Epithelial cell of prostate (primary cell): Measurements from ENCODE around the gene BCOR.

Experiments
- DNase-seq: peaks from one replicate; pipeline ENCODE4 v3.0.0-alpha.2; 2011; ENCODE audit warnings: low read depth, low spot score
- H3K27ac ChIP-seq: fragments of 450-650 bp; 2 replicates; pipeline ENCODE4 v1.5.1; 2017; ENCODE audit warnings: mild to moderate bottlenecking

The BCOR gene

DNA sequence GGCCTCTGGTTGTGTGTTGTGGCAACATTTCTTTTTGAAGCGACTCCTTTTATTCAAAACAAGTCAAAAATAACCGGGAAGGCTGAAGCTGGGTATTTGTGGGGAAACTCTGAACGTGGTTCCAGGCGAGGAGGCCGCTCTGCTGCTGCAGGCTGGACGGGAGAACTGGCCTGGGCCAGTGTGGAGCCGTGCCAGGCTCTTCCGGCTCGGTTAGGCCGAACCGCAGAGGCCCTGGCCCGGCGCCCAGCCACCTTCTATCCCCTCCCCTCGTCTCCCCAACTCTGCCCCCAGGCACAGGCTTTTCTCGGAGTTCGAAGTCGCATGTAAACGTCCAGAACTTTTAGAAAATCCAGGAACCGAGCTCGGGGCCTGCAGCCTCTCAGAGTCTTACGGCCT is 2.4 kb upstream of the BCOR start:
- no peak for DNase-seq
- H3K27ac ChIP-seq = peak overlapping the region; percentile 11

DNA sequence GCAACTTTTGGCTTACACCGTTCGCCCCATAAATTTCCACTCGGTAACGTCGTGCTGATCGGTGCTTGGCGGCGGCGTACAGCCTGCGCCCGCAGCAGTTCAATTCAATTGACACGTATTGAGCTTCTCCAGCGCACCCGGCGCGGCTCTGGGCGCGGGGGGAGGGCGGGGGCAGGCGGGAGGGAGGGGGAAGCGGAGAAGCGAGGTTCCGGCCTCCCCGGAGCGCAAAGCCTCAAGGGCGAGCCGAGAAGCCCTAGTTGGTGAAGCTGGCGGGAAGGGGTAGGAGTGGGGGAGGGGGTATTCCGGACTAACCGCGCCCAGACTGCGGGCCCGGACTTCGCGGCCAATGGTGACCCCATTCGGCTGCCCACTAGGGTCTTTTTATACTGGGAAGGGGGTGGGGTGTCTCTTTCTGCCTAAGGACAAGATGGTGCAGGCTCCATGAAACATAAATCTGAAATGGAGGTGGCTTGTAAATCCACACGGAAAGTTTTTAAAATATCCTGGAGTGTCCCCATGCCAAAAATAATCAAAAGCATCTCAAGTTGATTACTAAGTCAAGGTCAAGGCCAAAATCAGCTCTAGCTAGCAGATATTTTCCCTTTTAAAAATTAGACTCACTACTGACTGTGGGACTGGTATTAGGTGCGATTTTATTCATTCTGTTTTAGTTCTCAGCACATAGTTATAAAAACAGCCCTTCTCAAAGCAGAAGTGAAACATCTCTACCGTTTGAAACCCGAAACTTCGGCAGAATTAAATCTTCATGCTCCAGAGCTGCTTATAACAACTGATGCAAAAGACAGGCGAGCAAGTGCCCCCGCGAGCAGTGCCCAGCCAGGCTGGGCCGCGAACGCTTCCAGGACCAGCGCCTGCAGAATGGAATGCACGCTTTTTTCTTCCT is 1.5 kb upstream of the BCOR start:
- no peak for DNase-seq
- no peak overlapping the region for H3K27ac ChIP-seq

DNA sequence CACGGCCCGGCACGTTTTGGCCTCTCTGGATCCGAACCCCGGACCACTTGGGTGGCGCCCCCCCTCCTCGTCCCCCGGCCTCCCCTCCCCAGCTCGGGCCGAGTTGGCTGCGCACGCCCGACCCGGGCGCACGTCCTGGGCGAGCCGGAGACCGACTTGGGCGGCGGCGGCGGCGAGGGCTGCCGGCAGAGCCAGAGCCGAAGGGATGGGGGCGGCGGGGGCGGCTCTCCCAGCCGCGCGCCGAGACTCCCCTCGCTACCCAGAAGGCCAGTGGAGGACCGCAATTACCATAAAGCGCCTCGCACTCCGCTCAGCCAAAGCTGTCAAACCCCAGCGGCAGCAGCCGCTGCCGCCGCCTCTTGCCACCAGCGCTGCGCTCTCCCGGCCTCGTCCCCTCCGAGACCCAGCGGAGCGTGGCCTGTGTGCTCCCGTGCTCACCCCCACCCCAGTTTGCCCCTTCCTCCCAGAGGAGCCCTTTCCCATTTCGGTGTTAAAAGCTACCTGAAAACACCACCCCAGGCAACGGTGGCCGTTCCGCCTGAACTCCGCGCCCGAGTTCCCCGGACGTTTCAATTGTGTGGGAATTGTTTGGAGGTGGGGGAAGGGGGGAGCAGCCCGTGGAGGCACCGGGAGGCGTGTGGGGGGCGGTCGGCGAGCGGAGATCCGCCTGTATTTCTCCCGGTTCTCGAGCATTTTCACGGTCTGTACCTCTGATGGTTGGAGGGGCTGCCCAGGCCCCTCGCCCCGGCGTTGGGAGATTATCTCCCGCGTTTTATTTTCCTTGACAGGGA is 701 bp upstream of the BCOR start:
- H3K27ac ChIP-seq = peak overlapping the region; percentile 53
- DNase-seq = no peak

DNA sequence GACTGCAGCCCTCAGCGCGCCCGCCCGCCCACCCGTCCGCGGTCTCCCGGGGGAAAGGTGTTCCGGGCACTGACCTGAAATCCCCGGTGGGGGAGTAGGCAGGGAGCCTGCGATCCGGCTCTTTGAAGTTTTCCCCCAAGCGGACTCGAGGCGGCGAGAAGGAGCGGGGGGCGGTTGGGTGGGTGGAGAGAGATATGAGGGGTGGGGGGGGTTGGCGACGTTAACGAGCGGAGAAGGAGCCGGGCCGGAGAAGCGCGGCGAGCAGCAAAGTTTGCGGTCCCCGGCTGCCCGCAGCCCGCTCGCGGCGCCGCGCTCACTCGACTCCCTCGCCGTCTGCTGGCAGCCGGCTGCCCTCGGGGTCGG is 636 bp downstream of the BCOR start:
- peak overlapping the region; percentile 53 for H3K27ac ChIP-seq

DNA sequence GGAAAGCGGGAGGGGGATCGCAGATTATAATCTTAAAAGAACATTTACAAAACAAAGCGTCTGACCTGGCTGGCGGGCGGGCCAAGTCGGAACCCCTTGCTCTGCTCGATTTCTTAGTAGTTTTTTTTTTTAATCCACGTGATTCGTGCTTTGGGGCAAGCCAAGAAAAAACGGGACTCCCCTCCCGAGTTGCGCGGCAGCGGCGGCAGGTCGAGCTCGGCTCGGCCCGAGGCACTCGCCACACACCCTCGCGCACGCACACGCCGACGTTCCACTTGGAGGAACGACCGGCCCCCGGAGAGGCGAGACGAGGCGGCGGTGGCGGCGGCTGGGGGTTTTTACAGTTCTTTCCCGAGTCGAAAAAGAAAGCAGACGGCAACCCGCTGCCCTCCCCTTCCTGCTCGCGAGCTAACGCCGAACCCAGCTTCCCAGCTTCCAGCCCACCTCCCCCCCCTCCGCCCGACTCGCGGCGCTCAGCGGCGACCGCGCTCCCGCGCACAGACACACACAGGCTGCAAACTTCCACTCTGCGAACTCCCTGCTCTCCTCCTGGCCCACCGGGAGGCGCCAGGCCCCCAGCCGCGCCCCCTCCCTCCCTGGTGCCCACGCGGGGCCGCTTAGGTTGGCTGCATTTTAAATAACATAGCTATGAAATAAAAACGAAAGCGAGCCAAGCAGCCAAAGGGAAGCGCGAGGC is 1.2 kb downstream of the BCOR start:
- peak overlapping the region; percentile 53 for H3K27ac ChIP-seq
- DNase-seq = no peak

More for the DNA sequence above, 636 bp downstream of the BCOR start:
- no peak for DNase-seq

DNA sequence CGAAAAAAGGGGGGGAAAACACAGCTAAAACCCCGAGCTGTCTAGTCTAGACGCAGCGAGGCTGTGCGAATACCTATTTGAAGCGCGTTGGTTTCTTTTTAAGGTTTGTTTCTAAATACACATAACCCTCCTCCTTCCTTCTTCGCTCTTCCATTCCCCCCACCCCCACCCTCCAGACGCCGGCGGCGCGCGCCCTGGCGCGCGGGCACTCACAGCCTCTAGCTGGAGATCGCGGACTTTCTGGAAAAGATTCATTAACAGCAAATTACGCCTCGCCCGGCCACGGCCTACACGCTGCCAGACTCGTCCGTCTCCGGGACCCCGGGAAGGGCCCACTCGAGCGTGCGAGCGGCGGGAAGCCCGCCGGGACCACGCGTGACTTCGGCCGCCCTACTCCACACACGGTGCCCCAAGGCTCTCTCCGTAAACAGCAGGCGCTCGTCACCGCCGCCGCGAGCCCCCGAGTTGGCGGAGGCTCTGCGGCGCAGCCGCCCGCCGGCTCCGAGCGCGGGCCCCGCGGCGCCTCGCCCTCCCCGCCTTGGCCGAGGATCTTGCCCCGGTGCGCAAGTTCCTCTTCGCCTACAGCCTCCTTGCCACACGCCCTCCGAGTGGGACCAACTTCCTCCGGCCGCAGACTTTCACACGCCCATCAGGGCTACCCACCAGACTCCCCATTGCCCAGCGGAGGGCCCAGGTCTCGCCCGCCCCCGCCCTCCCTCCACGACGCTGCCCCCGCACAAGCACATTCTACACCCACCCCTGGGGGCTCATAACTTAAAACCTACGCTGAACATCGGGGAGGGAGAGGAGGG is 2.0 kb downstream of the BCOR start:
- DNase-seq = no peak
- peak overlapping the region; percentile 53 for H3K27ac ChIP-seq

DNA sequence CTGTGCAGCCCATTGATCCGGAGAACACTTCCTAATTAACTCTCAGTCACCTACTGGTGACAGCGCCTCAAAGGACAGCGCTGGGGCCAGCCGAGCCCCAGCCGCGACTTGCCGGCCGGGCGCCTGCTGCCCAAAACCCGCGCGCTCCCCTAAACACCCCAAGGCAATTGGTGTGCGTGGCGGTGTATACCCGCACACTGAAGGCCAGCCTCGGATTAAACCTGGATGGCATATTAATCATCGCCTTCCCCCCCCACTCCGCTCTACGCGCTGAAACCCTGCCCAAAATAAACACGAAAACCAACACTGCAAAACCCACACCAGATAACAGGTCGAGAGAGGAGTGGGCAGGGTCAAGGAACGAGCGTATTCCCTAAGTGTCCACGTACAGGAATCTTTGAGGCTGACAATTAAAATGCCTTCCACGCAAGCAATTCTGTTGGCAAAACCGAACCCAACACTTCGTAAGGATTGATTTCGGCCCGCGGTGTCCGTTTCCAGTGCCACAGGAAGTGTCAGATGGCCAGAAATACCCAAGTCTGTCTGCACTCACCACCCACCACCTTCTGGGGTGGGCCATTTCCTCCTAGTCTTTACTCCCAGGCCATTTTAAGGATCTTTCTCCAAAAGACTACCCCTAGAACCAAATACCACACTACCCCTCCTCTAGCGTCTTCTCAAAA is 2.7 kb downstream of the BCOR start:
- H3K27ac ChIP-seq = peak overlapping the region; percentile 53

DNA sequence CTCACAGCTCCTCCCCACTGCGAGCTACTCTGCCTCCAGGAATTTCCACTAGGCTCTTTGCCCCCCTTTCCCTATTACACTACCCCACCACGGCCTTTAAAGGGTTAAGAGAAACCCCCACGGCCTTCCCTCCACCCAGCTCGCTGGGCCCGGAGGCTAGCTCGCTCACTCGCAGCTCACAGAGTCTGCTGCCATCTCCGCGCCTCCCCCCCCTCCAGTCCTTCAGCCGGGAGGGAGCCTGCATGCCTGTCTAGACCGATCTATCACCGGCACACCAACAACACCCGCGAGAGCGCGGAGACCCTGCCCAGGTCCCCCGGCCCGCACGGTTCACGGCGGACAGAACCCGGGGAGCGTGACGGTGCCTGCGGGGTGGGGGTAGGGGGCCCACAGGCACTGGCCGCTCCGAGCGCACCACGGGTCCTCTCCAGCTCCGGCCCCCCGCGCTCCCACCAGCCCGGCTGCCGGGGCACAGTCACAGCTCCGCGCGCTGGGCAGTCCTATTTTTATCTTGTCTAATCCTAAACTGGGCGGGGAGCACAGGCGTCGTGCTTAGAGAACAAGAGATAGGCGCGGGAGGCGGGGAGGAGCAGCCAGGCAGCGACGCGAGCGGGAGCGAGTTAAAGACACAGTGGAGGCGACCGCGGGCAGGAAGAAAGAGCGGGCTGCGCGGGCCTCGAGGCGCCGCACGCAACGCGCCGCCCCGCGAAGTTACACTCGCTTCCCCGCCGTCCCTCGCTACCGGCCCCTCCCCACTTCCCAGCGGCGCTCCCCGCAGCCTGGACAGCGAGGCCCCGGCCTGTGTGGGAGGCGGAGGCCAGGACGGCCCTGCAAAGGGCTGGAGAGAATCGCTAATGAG is 3.5 kb downstream of the BCOR start:
- no peak for DNase-seq

More for the DNA sequence above, 2.7 kb downstream of the BCOR start:
- no peak for DNase-seq

DNA sequence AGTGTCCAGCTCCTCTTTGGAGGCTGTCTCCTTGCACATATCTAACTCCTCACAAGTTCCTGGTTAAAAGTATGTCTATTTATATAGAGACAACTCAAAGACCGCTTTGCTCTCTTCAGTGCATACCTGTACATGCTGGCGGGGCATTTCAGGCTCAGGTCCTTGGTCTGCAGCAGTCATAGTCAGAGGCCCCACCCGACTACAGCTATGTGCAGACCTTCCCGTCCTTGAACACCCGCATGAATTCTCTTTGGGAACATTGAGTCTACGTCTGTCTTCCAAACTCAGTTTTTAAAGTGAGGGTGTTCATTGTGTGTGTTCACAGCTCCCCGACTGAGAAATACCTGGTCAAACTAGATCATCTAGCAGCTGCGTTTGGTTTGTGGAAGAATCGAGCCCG is 4.2 kb downstream of the BCOR start:
- no peak overlapping the region for H3K27ac ChIP-seq
- no peak for DNase-seq

More for the DNA sequence above, 3.5 kb downstream of the BCOR start:
- no peak overlapping the region for H3K27ac ChIP-seq

DNA sequence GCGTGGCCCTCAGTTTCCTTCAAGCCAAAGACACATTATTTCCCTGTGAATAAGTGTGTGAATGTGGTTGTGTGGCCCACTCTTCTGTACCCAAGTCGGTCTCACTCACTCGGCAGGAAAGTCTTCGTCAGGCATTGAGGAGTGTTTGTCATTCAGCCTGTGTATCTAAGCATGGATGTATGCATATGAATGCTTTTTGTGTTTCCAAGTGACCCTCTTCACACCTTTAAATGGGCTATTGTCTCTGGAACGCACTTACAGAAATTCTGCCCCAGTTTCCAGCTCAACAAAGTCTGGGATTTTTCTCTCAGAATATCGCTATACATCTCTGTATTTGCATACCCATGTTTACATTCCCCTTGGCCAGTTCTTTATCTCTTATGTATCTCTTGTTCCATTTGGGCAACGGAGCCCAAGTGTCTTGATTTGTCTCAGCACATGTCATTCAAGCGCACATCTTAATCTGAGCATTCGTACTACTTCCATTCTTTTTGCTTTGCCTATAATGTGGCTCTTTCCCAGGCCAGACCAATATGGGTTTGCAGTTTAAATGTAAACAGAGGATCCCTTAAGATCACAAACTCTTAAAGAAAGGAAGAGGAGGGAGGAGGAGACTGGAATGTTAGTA is 4.8 kb downstream of the BCOR start:
- H3K27ac ChIP-seq = no peak overlapping the region
- DNase-seq = no peak

DNA sequence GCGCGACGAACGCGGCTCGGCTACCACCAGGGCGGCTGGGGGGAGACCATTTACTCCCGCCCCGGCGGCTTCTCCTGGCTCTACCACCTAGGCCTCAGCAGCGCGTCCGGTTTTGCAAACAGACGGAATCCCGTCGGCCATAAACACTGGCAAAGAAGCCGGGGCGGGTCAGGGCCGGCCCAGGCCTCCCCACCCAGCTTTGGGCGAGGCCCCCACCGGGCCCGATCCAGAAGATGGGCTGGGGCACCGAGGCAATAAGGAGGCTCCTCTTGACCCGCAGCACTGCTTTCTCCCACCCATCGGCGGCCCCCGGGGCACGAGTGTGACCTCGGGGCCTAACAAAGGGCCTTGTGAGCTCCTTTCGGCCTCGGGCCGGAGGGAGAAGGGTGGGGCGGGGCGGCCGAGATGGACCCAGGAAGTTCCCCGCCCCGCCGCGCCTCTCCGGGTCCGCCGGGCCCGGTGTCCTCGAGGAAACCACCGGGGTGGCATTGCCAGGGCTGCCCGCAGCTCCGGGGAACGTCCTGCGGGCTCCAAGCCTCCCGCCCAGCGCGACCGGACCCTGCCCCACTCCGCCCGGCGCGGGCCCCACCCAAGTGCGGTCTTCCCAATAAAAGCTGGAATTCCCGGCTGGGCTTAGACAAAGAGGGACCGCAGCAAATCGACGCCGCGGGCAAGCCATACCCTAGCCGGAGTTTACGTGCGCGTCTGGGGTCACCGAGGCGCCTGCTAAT is 5.9 kb downstream of the BCOR start:
- H3K27ac ChIP-seq = no peak overlapping the region
- DNase-seq = no peak

DNA sequence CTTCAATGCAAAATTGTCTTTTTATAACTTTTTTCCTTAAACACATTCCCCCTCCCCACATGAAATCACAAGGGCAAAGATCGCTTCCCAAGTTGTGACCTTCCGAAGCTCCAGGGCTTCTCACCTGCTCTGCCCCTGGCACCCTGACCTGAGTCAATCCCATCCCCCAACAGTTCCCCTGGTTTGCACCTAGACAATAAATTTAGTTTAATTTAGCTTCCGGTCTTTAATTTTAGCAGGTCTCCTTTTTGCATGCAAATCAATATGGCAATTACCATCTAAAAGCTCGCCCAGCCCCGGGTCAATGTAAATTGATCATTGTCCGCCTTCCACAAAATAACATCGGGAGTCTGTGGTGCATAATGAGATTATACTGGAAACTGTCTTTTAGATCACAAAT is 6.8 kb downstream of the BCOR start:
- no peak overlapping the region for H3K27ac ChIP-seq
- DNase-seq = no peak

DNA sequence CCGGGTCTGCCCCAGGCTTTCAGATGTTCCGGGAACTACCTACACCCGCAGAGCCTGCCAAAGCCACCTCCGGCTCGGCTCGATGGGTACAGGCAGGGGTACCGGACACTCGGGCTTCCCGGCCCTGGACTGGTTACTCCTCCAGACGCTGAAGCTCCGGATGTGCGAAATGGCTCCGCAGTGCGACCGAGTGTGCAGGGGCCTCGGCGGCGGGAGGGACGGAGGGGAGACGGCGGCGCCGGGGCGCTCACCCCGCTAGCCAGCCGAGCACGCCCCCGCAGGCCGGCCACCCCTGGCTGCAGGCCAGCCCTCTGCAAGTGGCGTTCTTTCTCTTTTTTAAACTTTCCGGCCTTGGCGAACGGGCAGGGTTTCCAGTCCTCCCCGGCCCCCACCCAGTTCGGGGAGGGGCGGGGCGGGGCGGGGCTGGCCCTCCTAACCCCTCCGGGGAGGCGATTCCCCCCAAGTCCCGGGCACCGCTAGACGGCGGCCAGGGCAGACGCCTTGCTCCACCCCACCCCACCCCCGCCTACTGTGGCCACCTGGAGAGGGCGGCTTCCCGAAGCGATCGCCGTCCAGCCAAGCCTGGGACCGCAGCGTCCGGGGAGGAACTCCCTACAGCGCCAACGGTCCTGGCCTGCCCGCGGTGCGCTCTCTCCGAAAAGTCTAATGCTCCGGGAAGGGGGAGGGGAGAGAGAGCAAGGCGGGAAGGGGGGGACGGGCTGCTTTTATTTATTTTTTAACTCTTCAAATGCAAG is 7.5 kb downstream of the BCOR start:
- H3K27ac ChIP-seq = no peak overlapping the region
- no peak for DNase-seq

DNA sequence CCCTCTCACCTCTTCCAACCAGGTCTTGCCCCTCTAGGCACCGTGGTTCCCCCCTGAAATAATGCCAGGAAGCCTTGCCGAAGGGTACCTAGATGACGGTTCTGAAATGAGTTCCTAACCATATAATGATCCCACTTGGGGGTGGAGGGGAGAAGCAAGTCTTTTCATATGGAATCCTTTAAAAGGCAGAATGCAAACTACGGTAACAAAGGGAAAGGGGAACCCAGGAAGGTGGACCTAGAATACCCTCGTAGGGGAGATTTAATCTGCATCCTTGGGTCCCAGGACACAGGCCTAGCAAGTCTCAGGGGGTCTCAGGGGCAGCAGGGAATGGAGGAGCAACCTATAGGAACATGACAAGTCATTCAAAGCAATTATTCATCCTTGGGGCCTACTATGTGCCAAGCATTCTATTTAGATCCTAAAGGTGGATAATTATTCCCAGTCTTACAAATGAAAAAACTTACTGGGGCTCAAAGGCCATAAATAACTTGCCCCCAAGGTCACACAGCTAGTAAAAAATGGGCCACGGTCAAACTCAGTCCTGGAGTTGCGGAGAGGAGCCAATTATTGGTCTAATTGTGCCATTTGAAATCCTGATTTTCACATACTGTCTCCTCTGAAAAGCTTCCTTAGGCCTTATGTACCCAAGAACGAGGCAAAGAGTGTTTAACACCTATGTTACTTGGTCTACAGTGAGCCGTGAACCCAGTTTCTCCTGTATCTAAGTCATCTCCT is 8.8 kb downstream of the BCOR start:
- DNase-seq = no peak
- no peak overlapping the region for H3K27ac ChIP-seq

DNA sequence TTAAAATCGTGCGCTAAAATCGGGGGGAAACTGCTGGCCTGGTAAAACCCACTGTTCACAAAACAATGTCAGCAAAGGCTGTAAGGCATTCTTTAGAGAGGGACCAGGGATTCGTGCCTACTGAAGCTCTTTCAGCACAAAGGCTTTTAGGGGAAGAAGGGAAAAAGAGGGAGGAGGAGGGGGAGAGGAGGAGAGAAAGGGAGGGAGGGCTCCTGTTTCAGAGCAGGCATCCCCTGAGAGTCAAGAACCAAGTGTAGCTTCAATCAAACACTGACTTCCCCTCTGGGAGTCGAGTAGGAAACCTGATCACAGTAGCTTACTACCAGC is 9.5 kb downstream of the BCOR start:
- H3K27ac ChIP-seq = no peak overlapping the region
- no peak for DNase-seq
